Fibroblast of gingiva (primary cell): ENCODE data around the gene TIMM8B.
A peak's percentile ranks its signal among the peaks of the same experiment; 100 is the strongest.
"Not testable (repeated sequence)": the region's sequence is repeated elsewhere in the genome, so short reads cannot be mapped to it uniquely, and the experiment has no call there.

Experiments used
- DNase-seq: peaks from one replicate; pipeline ENCODE4 v3.0.0-alpha.2; 2011; ENCODE audit warnings: low read depth

The TIMM8B gene

GRCh38 chr11:112073941-112074811 is 12.4 kb downstream of the TIMM8B start, which contains the start of the genes NKAPD1 and PIH1D2:
Gene NKAPD1 (plus strand): TSS chr11:112074299. CDS start chr11:112075575, 1,276 bp downstream.
Gene PIH1D2 (minus strand): TSS chr11:112074017. CDS start chr11:112073174, 843 bp downstream.
- DNase-seq = peak; percentile 93

DNA sequence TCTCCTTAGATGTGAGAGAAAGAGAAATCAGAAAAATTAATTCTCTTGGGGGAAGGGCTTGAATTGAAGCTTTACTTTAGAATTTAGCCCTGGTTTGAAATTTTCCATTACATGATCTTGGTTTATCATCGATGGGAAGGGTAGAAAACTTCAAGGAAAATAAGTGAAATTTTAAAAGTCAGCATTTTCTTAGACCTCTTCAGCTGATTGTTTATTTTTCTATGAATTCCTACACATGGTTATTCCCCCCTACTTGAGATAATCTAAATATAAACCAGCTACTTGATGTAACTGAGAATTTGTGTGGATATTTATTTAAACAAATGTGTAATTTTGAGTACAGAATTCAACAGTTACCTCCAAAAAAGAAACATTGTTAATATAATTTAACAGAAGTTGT is 23.6 kb downstream of the TIMM8B start:
- DNase-seq = no peak

DNA sequence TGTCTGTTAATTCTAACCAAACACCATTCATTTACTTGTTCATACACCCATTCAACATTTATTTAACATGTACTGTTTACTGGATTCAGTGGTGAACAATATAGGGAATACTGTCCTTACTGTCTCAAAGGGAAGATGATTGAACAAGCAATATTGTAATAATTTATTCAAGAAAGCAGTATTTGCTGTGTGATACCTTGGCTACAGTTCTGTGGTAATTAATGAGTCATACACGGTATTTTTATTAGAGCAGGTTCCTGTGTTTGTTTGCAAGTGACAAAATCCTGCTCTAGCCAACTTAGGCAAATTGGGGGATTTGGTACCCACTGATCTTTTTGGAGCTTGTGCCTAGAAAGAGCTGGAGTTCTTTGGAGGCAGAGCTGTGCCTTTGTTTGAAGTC is 28.5 kb downstream of the TIMM8B start:
- DNase-seq = no peak

GRCh38 chr11:112057170-112057569 is 29.4 kb downstream of the TIMM8B start:
- no peak for DNase-seq

GRCh38 chr11:112051768-112052167 is 34.8 kb downstream of the TIMM8B start:
- DNase-seq = no peak

DNA sequence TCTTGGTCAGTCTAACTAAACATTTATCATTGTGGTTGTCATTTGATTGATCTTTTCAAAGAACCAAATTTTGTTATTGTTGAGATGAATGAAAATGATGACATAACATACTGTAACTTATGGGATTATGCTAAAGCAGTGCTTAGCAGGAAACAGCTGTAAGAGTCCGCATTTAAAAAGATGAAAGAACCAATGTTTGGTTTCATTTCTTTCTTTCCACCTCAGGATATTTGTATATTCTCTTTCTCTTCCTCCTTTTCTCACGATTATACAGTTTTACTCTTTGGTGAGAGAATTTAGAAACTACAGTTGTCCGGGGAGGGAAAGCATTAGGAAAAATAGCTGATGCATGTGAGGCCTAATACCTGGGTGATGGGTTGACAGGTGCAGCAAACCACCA is 35.8 kb downstream of the TIMM8B start:
- DNase-seq = no peak

- no peak for DNase-seq
Observed at GRCh38 chr11:112049777-112050176, 36.8 kb downstream of the TIMM8B start.

DNA sequence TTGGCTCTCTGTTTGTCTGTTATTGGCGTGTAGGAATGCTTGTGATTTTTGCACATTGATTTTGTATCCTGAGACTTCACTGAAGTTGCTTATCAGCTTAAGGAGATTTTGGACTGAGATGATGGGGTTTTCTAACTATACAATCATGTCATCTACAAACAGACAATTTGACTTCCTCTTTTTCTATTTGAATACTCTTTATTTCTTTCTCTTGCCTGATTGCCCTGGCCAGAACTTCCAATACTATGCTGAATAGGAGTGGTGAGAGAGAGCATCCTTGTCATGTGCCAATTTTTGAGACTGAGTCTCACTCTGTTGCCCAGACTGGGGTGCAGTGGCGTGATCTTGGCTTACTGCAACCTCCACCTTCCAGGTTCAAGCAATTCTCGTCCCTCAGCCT is 38.3 kb downstream of the TIMM8B start:
- DNase-seq = not testable (repeated sequence)

GRCh38 chr11:112046647-112047046 is 39.9 kb downstream of the TIMM8B start:
- DNase-seq = not testable (repeated sequence)

GRCh38 chr11:112044961-112045360 is 41.6 kb downstream of the TIMM8B start:
- DNase-seq = no peak

- no peak for DNase-seq
Observed at GRCh38 chr11:112042961-112043304, 43.6 kb downstream of the TIMM8B start.

GRCh38 chr11:112042161-112042960 is 44.2 kb downstream of the TIMM8B start:
- DNase-seq = no peak

- no peak for DNase-seq
Observed at GRCh38 chr11:112037527-112037926, 49.0 kb downstream of the TIMM8B start.
